Tibial artery (tissue), 4 donors: ENCODE results near the gene PDIA6.

Experiments used
- DNase-seq, 2 donors: peaks; one replicate each; pipeline ENCODE4 v3.0.0-alpha.2; 2019
- H3K27ac ChIP-seq, 2 donors: fragments of 200-600 bp; sonication (generic) in 1 of 2; 1 replicate in 1 of 2; 2 replicates in 1 of 2; pipeline ENCODE4 v1.5.1; 2018 to 2019; ENCODE audit warnings: mild to moderate bottlenecking in 1 of 2
- H3K27me3 ChIP-seq, 2 donors: fragments of 200-600 bp; sonication (generic) in 1 of 2; one replicate each; pipeline versions ENCODE4 v1.5.1 to v1.6.0; 2016 to 2019
- H3K36me3 ChIP-seq, 3 donors: fragments of 200-600 bp; sonication (generic) in 2 of 3; one replicate each; pipeline ENCODE4 v1.5.1; 2016 to 2019; ENCODE audit warnings: mild to moderate bottlenecking in 2 of 3
- H3K4me1 ChIP-seq, 4 donors: fragments of 200-600 bp; sonication (generic) in 2 of 4; 1 replicate in 3 of 4; 2 replicates in 1 of 4; pipeline ENCODE4 v1.5.1; 2016 to 2019
- H3K4me3 ChIP-seq, 2 donors: fragments of 200-600 bp; sonication (generic) in 1 of 2; 1 replicate in 1 of 2; 2 replicates in 1 of 2; pipeline ENCODE4 v1.5.1; 2018 to 2019; ENCODE audit warnings: mild to moderate bottlenecking in 2 of 2
- H3K9me3 ChIP-seq, 3 donors: fragments of 200-600 bp; sonication (generic) in 1 of 3; one replicate each; pipeline ENCODE4 v1.5.1; 2016 to 2019
- intact Hi-C: fragments of 100-400 bp; cut with DNase I; formaldehyde crosslinking; loops from one replicate; pipeline ENCODE4 v1.15.0; 2023; ENCODE audit warnings: low total_unique reads
- TF ChIP-seq, protein P1 (sequence below), 2 experiments: fragments of 200-600 bp in 1 of 2; fragments of 450-650 bp in 1 of 2; IDR thresholded peaks; one replicate each; pipeline ENCODE4 v1.5.1; 2017 to 2019; ENCODE audit warnings: antibody characterized with exemption in 2 of 2, mild to moderate bottlenecking in 1 of 2, moderate library complexity in 1 of 2

PDIA6 gene

DNA sequence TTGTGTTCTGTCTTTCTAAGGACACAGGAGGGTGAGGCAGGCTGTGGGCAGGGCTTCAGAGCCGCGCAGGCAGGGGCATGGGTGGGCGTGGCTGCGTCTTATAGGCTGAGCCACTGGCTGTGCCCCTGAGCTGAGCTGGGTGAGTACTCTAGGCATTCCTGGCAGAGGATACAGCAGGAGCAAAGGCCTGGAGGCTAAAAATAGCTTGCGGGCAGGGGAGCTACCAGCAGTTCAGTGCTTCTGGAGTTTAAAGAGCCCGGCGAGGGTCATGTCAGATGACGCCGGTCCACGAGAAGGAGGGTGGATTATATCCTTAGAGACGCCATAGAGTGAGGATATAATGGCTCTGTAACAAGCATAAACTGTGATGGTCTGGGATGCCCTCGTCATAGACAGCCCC is 31.5 kb upstream of the PDIA6 start:
- Histone ChIP-seq H3K27ac (no peak overlapping the region), H3K27me3 (peaks cover 0 to 18% of the 10 kb centered on the region in 2 donors), H3K4me3 (no peak overlapping the region), H3K4me1 (no peaks in the 10 kb centered on the region), H3K36me3 (peaks cover 0 to 3% (median 0%) of the 10 kb centered on the region in 3 donors), H3K9me3 (peaks cover 3 to 25% (median 11%) of the 10 kb centered on the region in 3 donors)
- TF ChIP-seq, protein P1, sequence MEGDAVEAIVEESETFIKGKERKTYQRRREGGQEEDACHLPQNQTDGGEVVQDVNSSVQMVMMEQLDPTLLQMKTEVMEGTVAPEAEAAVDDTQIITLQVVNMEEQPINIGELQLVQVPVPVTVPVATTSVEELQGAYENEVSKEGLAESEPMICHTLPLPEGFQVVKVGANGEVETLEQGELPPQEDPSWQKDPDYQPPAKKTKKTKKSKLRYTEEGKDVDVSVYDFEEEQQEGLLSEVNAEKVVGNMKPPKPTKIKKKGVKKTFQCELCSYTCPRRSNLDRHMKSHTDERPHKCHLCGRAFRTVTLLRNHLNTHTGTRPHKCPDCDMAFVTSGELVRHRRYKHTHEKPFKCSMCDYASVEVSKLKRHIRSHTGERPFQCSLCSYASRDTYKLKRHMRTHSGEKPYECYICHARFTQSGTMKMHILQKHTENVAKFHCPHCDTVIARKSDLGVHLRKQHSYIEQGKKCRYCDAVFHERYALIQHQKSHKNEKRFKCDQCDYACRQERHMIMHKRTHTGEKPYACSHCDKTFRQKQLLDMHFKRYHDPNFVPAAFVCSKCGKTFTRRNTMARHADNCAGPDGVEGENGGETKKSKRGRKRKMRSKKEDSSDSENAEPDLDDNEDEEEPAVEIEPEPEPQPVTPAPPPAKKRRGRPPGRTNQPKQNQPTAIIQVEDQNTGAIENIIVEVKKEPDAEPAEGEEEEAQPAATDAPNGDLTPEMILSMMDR (IDR thresholded peaks at IDR 0.05) = no peak
- peak; percentile 29 to 84 for DNase-seq
- intact Hi-C loops = no loop called here

DNA sequence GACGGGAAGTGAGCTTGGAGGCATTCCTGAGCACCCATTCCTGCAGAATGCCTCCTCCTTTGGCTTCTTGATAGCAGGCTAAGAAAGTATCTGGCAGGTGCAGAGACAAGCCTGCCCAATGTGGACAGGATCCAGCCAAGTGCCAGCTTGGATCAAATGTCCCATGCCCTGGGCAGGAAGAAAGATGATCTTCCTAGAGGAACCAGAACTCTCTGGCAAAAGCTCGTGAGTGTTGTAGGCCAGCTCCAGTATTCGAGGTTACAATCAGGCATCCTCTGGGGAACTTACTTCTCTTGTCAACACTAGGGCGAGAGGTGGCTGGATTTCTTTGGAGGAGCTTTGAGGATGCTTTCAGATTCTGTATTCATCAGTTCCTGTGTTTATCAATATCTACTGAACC is 29.9 kb upstream of the PDIA6 start:
- no peaks in the 10 kb centered on the region for H3K4me1 ChIP-seq
- DNase-seq = no peak
- peaks cover 0 to 30% of the 10 kb centered on the region in 2 donors for H3K27me3 ChIP-seq
- TF ChIP-seq, protein P1 (IDR thresholded peaks at IDR 0.05) = no peak
- peaks cover 0 to 3% (median 0%) of the 10 kb centered on the region in 3 donors for H3K36me3 ChIP-seq
- H3K9me3 ChIP-seq = peaks cover 3 to 25% (median 11%) of the 10 kb centered on the region in 3 donors
- no peak overlapping the region for H3K4me3 ChIP-seq
- H3K27ac ChIP-seq = no peak overlapping the region
- intact Hi-C loops = no loop called here

DNA sequence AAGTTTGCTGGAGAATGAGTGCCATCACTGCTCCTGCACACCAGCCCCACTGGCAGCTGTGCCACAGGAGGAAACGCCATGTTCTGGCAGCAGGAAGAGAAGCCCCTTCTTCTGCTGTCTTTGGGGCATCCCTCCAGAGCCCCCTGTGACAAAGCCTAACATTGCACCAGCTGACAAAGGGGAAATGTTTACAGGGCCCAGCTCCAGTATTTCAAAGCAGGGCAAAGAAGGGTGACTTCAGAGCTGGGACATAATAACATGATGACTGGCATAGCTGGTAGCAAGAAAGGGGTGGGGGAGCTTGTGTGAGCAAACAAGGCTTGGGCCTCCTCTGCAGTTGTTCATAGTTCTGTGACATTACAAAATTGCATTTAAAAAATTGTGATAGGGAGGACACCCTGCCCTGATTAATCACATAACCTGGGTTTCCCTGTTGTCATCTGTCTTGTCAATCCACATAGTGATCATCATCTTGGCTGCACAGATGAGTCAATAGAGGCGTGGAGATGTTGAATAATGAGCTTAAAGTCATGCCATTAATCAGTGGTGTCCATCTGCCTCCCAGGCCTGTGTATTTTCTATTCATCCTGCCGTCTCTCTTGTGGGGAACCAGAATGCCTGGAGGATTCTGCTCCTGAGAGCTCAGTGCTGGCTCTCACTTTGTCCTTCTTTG is 29.1 kb upstream of the PDIA6 start:
- peaks cover 3 to 25% (median 11%) of the 10 kb centered on the region in 3 donors for H3K9me3 ChIP-seq
- TF ChIP-seq, protein P1 (IDR thresholded peaks at IDR 0.05) = no peak
- H3K4me3 ChIP-seq = no peak overlapping the region
- H3K27ac ChIP-seq = no peak overlapping the region
- peaks cover 0 to 3% (median 0%) of the 10 kb centered on the region in 3 donors for H3K36me3 ChIP-seq
- no peaks in the 10 kb centered on the region for H3K4me1 ChIP-seq
- peaks cover 0 to 30% of the 10 kb centered on the region in 2 donors for H3K27me3 ChIP-seq
- intact Hi-C loops = no loop called here
- DNase-seq = no peak

DNA sequence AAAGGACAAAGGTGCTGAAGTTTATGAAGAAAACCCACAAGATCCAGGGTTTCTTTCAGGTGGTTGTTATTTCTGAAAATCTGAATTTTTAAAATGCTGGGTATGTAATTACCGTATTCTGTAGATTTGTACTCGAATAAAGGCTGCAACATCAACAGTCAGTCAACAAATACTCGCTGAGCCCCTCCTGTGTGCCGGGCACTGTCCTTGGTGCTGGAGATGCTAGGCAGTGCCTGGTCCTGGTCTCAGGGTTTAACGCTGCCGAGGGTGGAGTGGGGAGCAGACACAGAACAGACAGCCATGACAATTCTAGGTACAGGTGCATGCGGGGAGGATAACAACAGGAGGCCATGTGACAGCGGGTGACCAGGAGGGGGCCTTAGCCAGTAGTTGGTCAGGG is 27.2 kb upstream of the PDIA6 start:
- no peak overlapping the region for H3K4me3 ChIP-seq
- intact Hi-C loops = no loop called here
- H3K36me3 ChIP-seq = peaks cover 0 to 3% (median 0%) of the 10 kb centered on the region in 3 donors
- no peak for DNase-seq
- no peak overlapping the region for H3K27ac ChIP-seq
- TF ChIP-seq, protein P1 (IDR thresholded peaks at IDR 0.05) = no peak
- H3K9me3 ChIP-seq = peaks cover 3 to 25% (median 11%) of the 10 kb centered on the region in 3 donors
- peaks cover 0 to 4% (median 0%) of the 10 kb centered on the region in 4 donors for H3K4me1 ChIP-seq
- H3K27me3 ChIP-seq = peaks cover 0 to 41% of the 10 kb centered on the region in 2 donors

DNA sequence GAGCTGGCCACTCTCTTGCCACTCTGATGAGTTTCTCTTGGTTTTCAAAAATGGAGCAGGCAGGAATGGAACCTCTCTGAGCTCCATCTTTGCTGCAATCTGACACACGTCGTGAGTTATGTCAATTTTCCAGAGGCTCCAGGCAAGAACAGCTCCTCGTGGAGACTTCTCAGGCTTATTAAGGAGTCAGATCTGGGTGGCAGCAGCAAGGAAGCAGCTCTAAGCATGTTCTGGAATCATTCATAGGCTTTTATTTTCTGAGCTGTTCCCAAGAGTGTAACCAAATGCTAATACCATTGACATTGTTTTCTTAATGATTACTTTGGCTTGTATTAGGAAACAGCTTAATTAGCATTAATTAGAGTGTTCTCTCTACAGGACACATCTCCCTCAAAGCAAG is 26.1 kb upstream of the PDIA6 start:
- peaks cover 0 to 3% (median 0%) of the 10 kb centered on the region in 3 donors for H3K36me3 ChIP-seq
- H3K4me1 ChIP-seq = peaks cover 0 to 4% (median 0%) of the 10 kb centered on the region in 4 donors
- H3K4me3 ChIP-seq = no peak overlapping the region
- no peak overlapping the region for H3K27ac ChIP-seq
- TF ChIP-seq, protein P1 (IDR thresholded peaks at IDR 0.05) = no peak
- peaks cover 0 to 44% of the 10 kb centered on the region in 2 donors for H3K27me3 ChIP-seq
- peaks cover 3 to 25% (median 11%) of the 10 kb centered on the region in 3 donors for H3K9me3 ChIP-seq
- intact Hi-C loops = no loop called here
- no peak for DNase-seq
